CD14-positive monocyte (primary cell): ENCODE measurements around the gene PLXND1. TPM values are rescaled to one million over a fixed set of nuclear protein-coding genes. Genes with fewer than 3 reads are reported as not detected.

ENCODE experiments used
- DNase-seq, 3 donors: peaks; one replicate each; pipeline ENCODE4 v3.0.0-alpha.2; 2011 to 2022
- H2AFZ ChIP-seq: 2 replicates; pipeline ENCODE4 v1.6.0; 2012; ENCODE audit warnings: mild to moderate bottlenecking, low read depth, low read length, inconsistent platforms; ENCODE audit not compliant: insufficient read depth, poor library complexity, severe bottlenecking
- H3K27ac ChIP-seq, 2 donors: 1 replicate in 1 of 2; 2 replicates in 1 of 2; pipeline ENCODE4 v1.5.1; 2012 to 2013; ENCODE audit warnings: low read length in 2 of 2, control low read depth in 1 of 2, inconsistent platforms in 1 of 2, low read depth in 1 of 2, mild to moderate bottlenecking in 1 of 2
- H3K27me3 ChIP-seq, 2 donors: one replicate each; pipeline versions ENCODE4 v1.6.0 to v1.6.1; 2011 to 2013; ENCODE audit warnings: low read length in 2 of 2; ENCODE audit not compliant: control insufficient read depth in 2 of 2, insufficient read depth in 2 of 2
- H3K36me3 ChIP-seq, 2 donors: replicated peaks in 1 of 2; 1 replicate in 1 of 2; 2 replicates in 1 of 2; pipeline versions ENCODE4 v1.5.1 to v1.6.1; 2012 to 2013; ENCODE audit warnings: low read length in 2 of 2, control low read depth in 1 of 2, inconsistent platforms in 1 of 2, mild to moderate bottlenecking in 1 of 2; ENCODE audit not compliant: insufficient read depth in 2 of 2, control insufficient read depth in 1 of 2
- H3K4me1 ChIP-seq, 2 donors: 1 replicate in 1 of 2; 2 replicates in 1 of 2; pipeline versions ENCODE4 v1.5.1 to v1.6.1; 2012 to 2013; ENCODE audit warnings: low read length in 2 of 2, control low read depth in 1 of 2, inconsistent platforms in 1 of 2, mild to moderate bottlenecking in 1 of 2, moderate library complexity in 1 of 2; ENCODE audit not compliant: insufficient read depth in 2 of 2, control insufficient read depth in 1 of 2
- H3K4me2 ChIP-seq: replicated peaks from 2 replicates; pipeline ENCODE3; 2012; ENCODE audit warnings: low read length, moderate library complexity, mild to moderate bottlenecking; ENCODE audit not compliant: poor library complexity, severe bottlenecking; ENCODE audit errors: extremely low read depth
- H3K4me3 ChIP-seq, 3 experiments: fragments of 200-600 bp in 1 of 3; sonication (generic) in 1 of 3; replicated peaks in 1 of 3; 1 replicate in 2 of 3; 2 replicates in 1 of 3; pipeline ENCODE4 v1.5.1; 2011 to 2013; ENCODE audit warnings: low read length in 3 of 3, mild to moderate bottlenecking in 3 of 3, control low read depth in 2 of 3, low read depth in 2 of 3, inconsistent platforms in 1 of 3, moderate library complexity in 1 of 3
- H3K79me2 ChIP-seq: 2 replicates; pipeline ENCODE4 v1.6.0; 2012; ENCODE audit warnings: mild to moderate bottlenecking, control low read depth, inconsistent platforms, low read length, moderate library complexity; ENCODE audit not compliant: insufficient read depth
- H3K9ac ChIP-seq: 2 replicates; pipeline ENCODE4 v1.6.0; 2017; ENCODE audit warnings: low read length, mild to moderate bottlenecking; ENCODE audit not compliant: insufficient read depth, poor library complexity, severe bottlenecking
- H3K9me3 ChIP-seq, 2 donors: replicated peaks in 1 of 2; 1 replicate in 1 of 2; 2 replicates in 1 of 2; pipeline versions ENCODE4 v1.5.1 to v1.6.1; 2012 to 2013; ENCODE audit warnings: low read length in 2 of 2, control low read depth in 1 of 2; ENCODE audit not compliant: control insufficient read depth in 1 of 2, insufficient read depth in 1 of 2
- H4K20me1 ChIP-seq: 2 replicates; pipeline ENCODE4 v1.6.0; 2012; ENCODE audit warnings: mild to moderate bottlenecking, low read length, control low read depth, moderate library complexity; ENCODE audit not compliant: insufficient read depth
- H3K27ac Mint-ChIP-seq, 7 donors: one replicate each; pipeline ENCODE4 v1.8.0; 2020; ENCODE audit warnings: mild to moderate bottlenecking in 7 of 7, mixed read lengths in 7 of 7, moderate library complexity in 6 of 7, inconsistent platforms in 2 of 7
- H3K27me3 Mint-ChIP-seq, 3 donors: one replicate each; pipeline ENCODE4 v1.8.0; 2021 to 2022; ENCODE audit warnings: low read depth in 3 of 3, mild to moderate bottlenecking in 3 of 3, mixed read lengths in 3 of 3, moderate library complexity in 3 of 3, inconsistent platforms in 1 of 3
- H3K36me3 Mint-ChIP-seq, 2 donors: one replicate each; pipeline ENCODE4 v1.8.0; 2020; ENCODE audit warnings: mixed read lengths in 2 of 2, inconsistent platforms in 1 of 2, mild to moderate bottlenecking in 1 of 2
- H3K4me1 Mint-ChIP-seq: one replicate; pipeline ENCODE4 v1.8.0; 2020; ENCODE audit warnings: mild to moderate bottlenecking, mixed read lengths
- H3K4me3 Mint-ChIP-seq, 2 donors: one replicate each; pipeline ENCODE4 v1.8.0; 2020; ENCODE audit warnings: mild to moderate bottlenecking in 2 of 2, mixed read lengths in 2 of 2, moderate library complexity in 1 of 2
- H3K9me3 Mint-ChIP-seq, 7 donors: one replicate each; pipeline ENCODE4 v1.8.0; 2020 to 2022; ENCODE audit warnings: mixed read lengths in 7 of 7, mild to moderate bottlenecking in 6 of 7, moderate library complexity in 6 of 7, inconsistent platforms in 2 of 7
- CTCF ChIP-seq: fragments of 200-600 bp; IDR thresholded peaks from one replicate; pipeline ENCODE4 v1.8.0; 2022; ENCODE audit warnings: antibody characterized with exemption, mild to moderate bottlenecking
- WGBS: methylation state at CpG from one replicate; pipeline ENCODE4 v1.1.5; 2013; ENCODE audit warnings: missing lambda C conversion rate; ENCODE audit not compliant: insufficient coverage; 5-methylcytosine and 5-hydroxymethylcytosine counted together
- intact Hi-C, 2 donors: fragments of 100-400 bp; cut with micrococcal nuclease; formaldehyde crosslinking; loops; one replicate each; pipeline versions ENCODE4 v1.15.0 to v1.15.1; 2023
- polyA plus RNA-seq, 3 donors: library from polyadenylated mRNA; depleted of rRNA in 1 of 3; unstranded in 2 of 3; stranded (reverse) in 1 of 3; fragments of 300-500 nt in 2 of 3; fragments of >200 nt in 1 of 3; fragmentation: Illumina TruSeq in 2 of 3; gene quantifications; 1 replicate in 2 of 3; 2 replicates in 1 of 3; pipeline ENCODE4 v1.2.3, GENCODE V29; 2012 to 2021

Gene PLXND1
- polyA plus RNA-seq, 3 donors = 7.1 to 170 (median 9.9) TPM

- DNase-seq = no peak
- Histone ChIP-seq H4K20me1 (no peaks in the 10 kb centered on the region), H3K36me3 (no peaks in the 10 kb centered on the region), H2AFZ (no peak overlapping the region), H3K4me1 (peaks cover 69 to 78% of the 10 kb centered on the region in 2 donors), H3K79me2 (no peaks in the 10 kb centered on the region), H3K27ac (peak overlapping the region; percentile 19 to 89), H3K4me2 (no peak overlapping the region), H3K9ac (no peak overlapping the region), H3K27me3 (peaks cover 0 to 3% of the 10 kb centered on the region in 2 donors), H3K4me3 (peak overlapping the region in 1 of 3 experiments; percentile 23), H3K9me3 (no peaks in the 10 kb centered on the region)
- Mint-ChIP-seq H3K27me3 (peaks cover 0 to 1% (median 0%) of the 10 kb centered on the region in 3 donors), H3K4me1 (peaks cover 66% of the 10 kb centered on the region), H3K4me3 (no peak overlapping the region), H3K27ac (peak overlapping the region in 5 of 7 donors; percentile 25 to 93 (median 92)), H3K36me3 (peaks cover 0 to 3% of the 10 kb centered on the region in 2 donors), H3K9me3 (no peaks in the 10 kb centered on the region)
- intact Hi-C loops = no loop called here
- no peak for TF ChIP-seq CTCF
- whole genome bisulfite sequencing = 96% methylated on average over 8 of the region's 9 CpGs
Measured at GRCh38 chr3:129614435-129614834, 8.0 kb upstream of the PLXND1 start.

- intact Hi-C loops = no loop called here
- WGBS = no CpG with 5 or more reads among the region's 3 CpGs
- H3K27me3 Mint-ChIP-seq = peaks cover 2 to 10% (median 5%) of the 10 kb centered on the region in 3 donors
- Histone ChIP-seq H3K4me3 (no peak overlapping the region), H3K27ac (no peak overlapping the region), H2AFZ (no peak overlapping the region), H4K20me1 (no peaks in the 10 kb centered on the region), H3K4me2 (no peak overlapping the region), H3K36me3 (no peaks in the 10 kb centered on the region), H3K9me3 (no peaks in the 10 kb centered on the region), H3K79me2 (no peaks in the 10 kb centered on the region), H3K4me1 (peaks cover 64 to 74% of the 10 kb centered on the region in 2 donors), H3K9ac (no peak overlapping the region), H3K27me3 (peaks cover 0 to 3% of the 10 kb centered on the region in 2 donors)
- peaks cover 0 to 3% of the 10 kb centered on the region in 2 donors for H3K36me3 Mint-ChIP-seq
- peak overlapping the region in 1 of 7 donors; percentile 74 for H3K27ac Mint-ChIP-seq
- peaks cover 61% of the 10 kb centered on the region for H3K4me1 Mint-ChIP-seq
- H3K4me3 Mint-ChIP-seq = peak overlapping the region in 1 of 2 donors; percentile 46
- TF ChIP-seq CTCF = no peak
- no peaks in the 10 kb centered on the region for H3K9me3 Mint-ChIP-seq
- no peak for DNase-seq
Measured at GRCh38 chr3:129613367-129613740, 6.9 kb upstream of the PLXND1 start.
